Caco-2 (cell line): Measurements from ENCODE around the gene ADA. TPM values are rescaled to one million over a fixed set of nuclear protein-coding genes. Genes with fewer than 3 reads are reported as not detected.

ENCODE experiments used
- BruUV-seq: library from RNA; stranded (reverse); fragments of 400-500 nt; replicated peaks from 2 replicates; lab custom pipeline; 2021; lab: Mats Ljungman, UMichigan
- CTCF ChIA-PET: fragments of 300-600 bp; sonication (Branson Sonifier 250); formaldehyde crosslinking; loops from one replicate; lab custom pipeline; 2022; ENCODE audit warnings: antibody characterized with exemption; lab: Charles Lee
- POLR2A ChIA-PET: fragments of 300-600 bp; sonication (Branson Sonifier 250); formaldehyde crosslinking; loops from one replicate; lab custom pipeline; 2022; ENCODE audit warnings: antibody characterized with exemption; lab: Charles Lee
- DNase-seq, 2 experiments: peaks; one replicate each; pipeline versions ENCODE4 v3.0.0 to v3.0.0-alpha.2; 2020 to 2022
- H3K27me3 ChIP-seq: replicated peaks from 2 replicates; pipeline ENCODE4 v1.6.0; 2011; ENCODE audit warnings: low read length; ENCODE audit not compliant: control insufficient read depth, insufficient read depth
- H3K36me3 ChIP-seq: 2 replicates; pipeline ENCODE4 v1.5.1; 2011; ENCODE audit warnings: low read length; ENCODE audit not compliant: control insufficient read depth, insufficient read depth
- H3K4me1 ChIP-seq: fragments of 250-450 bp; sonication (Bioruptor Pico); 2 replicates; pipeline ENCODE4 v1.5.1; 2020; ENCODE audit warnings: mild to moderate bottlenecking
- H3K4me3 ChIP-seq: 2 replicates; pipeline ENCODE4 v1.5.1; 2011; ENCODE audit warnings: low read depth, mild to moderate bottlenecking, control low read depth, low read length
- H3K9me3 ChIP-seq: fragments of 250-450 bp; sonication (Bioruptor Pico); 2 replicates; pipeline ENCODE4 v1.5.1; 2020; ENCODE audit warnings: mild to moderate bottlenecking, moderate library complexity
- H3K27ac Mint-ChIP-seq: one replicate; pipeline ENCODE4 v1.8.0; 2022; ENCODE audit warnings: mixed read lengths; ENCODE audit not compliant: unreplicated experiment
- H3K27me3 Mint-ChIP-seq: one replicate; pipeline ENCODE4 v1.8.0; 2022; ENCODE audit warnings: mixed read lengths; ENCODE audit not compliant: insufficient read depth, unreplicated experiment
- H3K36me3 Mint-ChIP-seq: one replicate; pipeline ENCODE4 v1.8.0; 2022; ENCODE audit warnings: mild to moderate bottlenecking, mixed read lengths; ENCODE audit not compliant: insufficient read depth, unreplicated experiment
- H3K4me1 Mint-ChIP-seq: one replicate; pipeline ENCODE4 v1.8.0; 2022; ENCODE audit warnings: low read depth, mixed read lengths; ENCODE audit not compliant: unreplicated experiment
- H3K4me3 Mint-ChIP-seq: one replicate; pipeline ENCODE4 v1.8.0; 2022; ENCODE audit warnings: mild to moderate bottlenecking, moderate library complexity, mixed read lengths; ENCODE audit not compliant: unreplicated experiment
- H3K9me3 Mint-ChIP-seq: one replicate; pipeline ENCODE4 v1.8.0; 2022; ENCODE audit warnings: mixed read lengths; ENCODE audit not compliant: unreplicated experiment
- CTCF ChIP-seq, 2 experiments: fragments of 200-600 bp in 1 of 2; IDR thresholded peaks; 1 replicate in 1 of 2; 2 replicates in 1 of 2; pipeline versions ENCODE4 v1.5.1 to v1.8.0; 2011 to 2022; ENCODE audit warnings: antibody characterized with exemption in 1 of 2, control low read depth in 1 of 2, inconsistent platforms in 1 of 2, low read depth in 1 of 2, low read length in 1 of 2, mild to moderate bottlenecking in 1 of 2, moderate library complexity in 1 of 2; ENCODE audit not compliant: insufficient read depth in 1 of 2, severe bottlenecking in 1 of 2, unreplicated experiment in 1 of 2
- intact Hi-C: fragments of 100-400 bp; cut with micrococcal nuclease; formaldehyde crosslinking; loops from one replicate; pipeline ENCODE4 v1.10.0; 2022; ENCODE audit not compliant: unreplicated experiment
- total RNA-seq: library from RNA; stranded (reverse); gene quantifications from 2 replicates; pipeline ENCODE4 v1.2.3, GENCODE V29; 2022

Gene ADA
- total RNA-seq, 1 experiment from 2014 or later: 21.1 TPM

DNA sequence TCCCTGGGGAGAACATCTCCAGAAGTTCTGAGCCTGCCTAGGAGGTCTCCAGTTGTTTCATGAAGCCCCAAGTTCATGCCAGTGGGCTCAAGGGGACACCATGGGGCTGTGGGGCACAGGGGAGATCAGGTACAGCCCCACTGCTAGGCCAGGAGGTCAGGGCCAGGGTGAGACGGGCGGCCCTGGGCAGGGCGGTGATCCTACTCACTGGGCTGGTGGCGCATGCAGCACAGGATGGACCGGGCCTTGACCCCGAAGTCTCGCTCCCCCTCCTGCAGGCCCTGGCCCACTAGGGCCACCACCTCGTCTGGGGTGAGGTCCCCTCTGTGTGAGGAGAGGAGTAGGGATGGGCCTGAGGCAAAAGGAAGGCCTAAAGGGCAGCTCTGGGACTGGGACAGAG lies 26.1 kb downstream of the ADA start:
- Mint-ChIP-seq H3K27me3 (no peaks in the 10 kb centered on the region), H3K27ac (no peak overlapping the region), H3K4me1 (no peaks in the 10 kb centered on the region), H3K36me3 (peaks cover 5% of the 10 kb centered on the region), H3K4me3 (no peak overlapping the region), H3K9me3 (peaks cover 10% of the 10 kb centered on the region)
- no peak for DNase-seq
- H3K36me3 ChIP-seq: no peaks in the 10 kb centered on the region
- no peaks in the 10 kb centered on the region for H3K27me3 ChIP-seq
- no TSS peak for BruUV-seq
- POLR2A ChIA-PET: no interaction called here
- intact Hi-C loops: no loop called here
- H3K4me3 ChIP-seq: no peak overlapping the region
- TF ChIP-seq CTCF (IDR thresholded peaks at IDR 0.05; ENCODE audit: insufficient read depth in 1 of 2, low read depth in 1 of 2, low read length in 1 of 2, severe bottlenecking in 1 of 2, unreplicated experiment in 1 of 2): no peak
- CTCF ChIA-PET: interaction anchor here (0.6 kb wide), 1 partner anchor 1215 kb away, joined by 3 read pairs; no protein-coding TSS in a partner anchor
- peaks cover 6% of the 10 kb centered on the region for H3K9me3 ChIP-seq
- H3K4me1 ChIP-seq: no peaks in the 10 kb centered on the region

GRCh38 chr20:44624743-44625271 lies 26.7 kb downstream of the ADA start:
- no peak for DNase-seq
- Mint-ChIP-seq H3K27me3 (no peaks in the 10 kb centered on the region), H3K27ac (no peak overlapping the region), H3K9me3 (peaks cover 10% of the 10 kb centered on the region), H3K36me3 (peaks cover 9% of the 10 kb centered on the region), H3K4me3 (no peak overlapping the region), H3K4me1 (no peaks in the 10 kb centered on the region)
- H3K36me3 ChIP-seq: no peaks in the 10 kb centered on the region
- ChIA-PET CTCF (interaction anchor here (0.6 kb wide), 1 partner anchor 1215 kb away, joined by 3 read pairs; no protein-coding TSS in a partner anchor), POLR2A (no interaction called here)
- intact Hi-C loops: no loop called here
- no peak overlapping the region for H3K4me3 ChIP-seq
- no peak for TF ChIP-seq CTCF (IDR thresholded peaks at IDR 0.05; ENCODE audit: insufficient read depth in 1 of 2, low read depth in 1 of 2, low read length in 1 of 2, severe bottlenecking in 1 of 2, unreplicated experiment in 1 of 2)
- H3K27me3 ChIP-seq: no peaks in the 10 kb centered on the region
- no peaks in the 10 kb centered on the region for H3K4me1 ChIP-seq
- no TSS peak for BruUV-seq
- peaks cover 6% of the 10 kb centered on the region for H3K9me3 ChIP-seq

DNA sequence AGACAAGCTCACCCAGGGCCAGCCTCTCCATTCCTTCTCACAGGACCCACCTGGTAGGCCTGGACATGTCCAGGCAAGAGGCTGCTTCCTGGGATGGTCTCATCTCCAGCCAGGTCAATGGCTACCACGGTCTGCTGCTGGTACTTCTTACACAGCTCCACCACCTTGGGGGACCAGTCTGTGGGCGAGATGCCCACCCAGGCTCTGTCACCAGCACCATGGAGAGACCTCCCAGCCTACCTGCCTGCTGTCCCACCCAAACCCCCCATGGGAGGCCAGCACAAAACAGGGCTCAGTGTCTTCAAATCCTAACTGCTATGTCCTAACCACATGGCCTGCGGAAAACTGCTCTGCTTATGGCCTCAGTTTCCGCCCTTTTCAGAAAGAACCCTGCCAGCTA lies 27.3 kb downstream of the ADA start:
- no peak for TF ChIP-seq CTCF (IDR thresholded peaks at IDR 0.05; ENCODE audit: insufficient read depth in 1 of 2, low read depth in 1 of 2, low read length in 1 of 2, severe bottlenecking in 1 of 2, unreplicated experiment in 1 of 2)
- no TSS peak for BruUV-seq
- POLR2A ChIA-PET: no interaction called here
- H3K4me1 Mint-ChIP-seq: no peaks in the 10 kb centered on the region
- peaks cover 14% of the 10 kb centered on the region for H3K36me3 Mint-ChIP-seq
- no peaks in the 10 kb centered on the region for H3K4me1 ChIP-seq
- no peak overlapping the region for H3K4me3 Mint-ChIP-seq
- DNase-seq: no peak
- H3K36me3 ChIP-seq: no peaks in the 10 kb centered on the region
- no peak overlapping the region for H3K27ac Mint-ChIP-seq
- H3K9me3 Mint-ChIP-seq: peaks cover 10% of the 10 kb centered on the region
- H3K4me3 ChIP-seq: no peak overlapping the region
- H3K9me3 ChIP-seq: peaks cover 6% of the 10 kb centered on the region
- H3K27me3 ChIP-seq: no peaks in the 10 kb centered on the region
- CTCF ChIA-PET: no interaction called here
- H3K27me3 Mint-ChIP-seq: no peaks in the 10 kb centered on the region
- intact Hi-C loops: no loop called here
